Testis (tissue), 3 donors: Measurements from ENCODE around the gene PSMB7. TPM values are rescaled to one million over a fixed set of nuclear protein-coding genes. Genes with fewer than 3 reads are reported as not detected.

Experiments
- DNase-seq: peaks from one replicate; pipeline ENCODE4 v3.0.0-alpha.2; 2019
- H3K27ac ChIP-seq, 2 donors: fragments of 200-600 bp; sonication (generic); one replicate each; pipeline ENCODE4 v1.5.1; 2019
- H3K27me3 ChIP-seq: fragments of 200-600 bp; sonication (generic); one replicate; pipeline ENCODE4 v1.5.1; 2019
- H3K36me3 ChIP-seq: fragments of 200-600 bp; sonication (generic); one replicate; pipeline ENCODE4 v1.5.1; 2017; ENCODE audit warnings: low read depth; ENCODE audit errors: missing control alignments
- H3K4me1 ChIP-seq: fragments of 200-600 bp; sonication (generic); one replicate; pipeline ENCODE4 v1.5.1; 2019
- H3K4me3 ChIP-seq, 2 donors: fragments of 200-600 bp; sonication (generic); one replicate each; pipeline ENCODE4 v1.5.1; 2017 to 2019
- H3K9me3 ChIP-seq: fragments of 200-600 bp; sonication (generic); one replicate; pipeline ENCODE4 v1.5.1; 2017
- CTCF ChIP-seq, 3 experiments: fragments of 450-650 bp in 2 of 3; fragments of 200-600 bp in 1 of 3; sonication (generic) in 1 of 3; IDR thresholded peaks; one replicate each; pipeline ENCODE4 v1.5.1; 2016 to 2019; ENCODE audit warnings: antibody characterized with exemption in 3 of 3, mild to moderate bottlenecking in 2 of 3, moderate library complexity in 1 of 3
- POLR2A ChIP-seq: fragments of 450-650 bp; IDR thresholded peaks from one replicate; pipeline ENCODE4 v1.6.1; 2017; ENCODE audit warnings: antibody characterized with exemption, mild to moderate bottlenecking, moderate library complexity
- WGBS, 2 donors: methylation state at CpG; one replicate each; pipeline ENCODE4 v1.1.5; 2018; 5-methylcytosine and 5-hydroxymethylcytosine counted together
- intact Hi-C: fragments of 100-400 bp; cut with DNase I; formaldehyde crosslinking; loops from one replicate; pipeline ENCODE4 v1.15.1; 2023; ENCODE audit warnings: low total_unique reads
- polyA plus RNA-seq: library from polyadenylated mRNA; stranded (reverse); fragments of 350-450 nt; fragmentation: Illumina TruSeq; extraction: RNeasy Lipid Tissue Mini Kit (QIAGEN cat#74804); gene quantifications from one replicate; pipeline ENCODE4 v1.2.3, GENCODE V29; 2014; ENCODE audit warnings: low read depth, low replicate concordance; ENCODE audit not compliant: insufficient read depth
- total RNA-seq, 2 donors: library from RNA; depleted of rRNA; stranded (reverse); fragments of >200 nt; gene quantifications; one replicate each; pipeline ENCODE4 v1.2.3, GENCODE V29; 2016

Gene PSMB7
- total and polyA plus RNA-seq, 3 donors from 2014 or later = 156 to 310 (median 188) TPM

- Histone ChIP-seq H3K27ac (no peak overlapping the region), H3K27me3 (no peaks in the 10 kb centered on the region), H3K36me3 (no peaks in the 10 kb centered on the region), H3K9me3 (no peaks in the 10 kb centered on the region), H3K4me3 (no peak overlapping the region), H3K4me1 (no peaks in the 10 kb centered on the region)
- 91% methylated on average over 5 of the region's 5 CpGs for WGBS, 2 donors
- TF ChIP-seq POLR2A (no peak), CTCF (IDR thresholded peaks at IDR 0.05) (no peak)
- no peak for DNase-seq
- intact Hi-C loops = no loop called here
These were observed 30.4 kb downstream of the PSMB7 start for GRCh38 chr9:124384846-124385245.

GRCh38 chr9:124384210-124384609, 31.0 kb downstream of the PSMB7 start:
- H3K9me3 ChIP-seq = no peaks in the 10 kb centered on the region
- TF ChIP-seq POLR2A (no peak), CTCF (IDR thresholded peaks at IDR 0.05) (no peak)
- H3K4me1 ChIP-seq = no peaks in the 10 kb centered on the region
- H3K4me3 ChIP-seq = no peak overlapping the region
- no peak for DNase-seq
- H3K27me3 ChIP-seq = no peaks in the 10 kb centered on the region
- H3K36me3 ChIP-seq = no peaks in the 10 kb centered on the region
- intact Hi-C loops = no loop called here
- WGBS, 2 donors = 90 to 91% methylated on average over 7 of the region's 7 CpGs
- H3K27ac ChIP-seq = no peak overlapping the region

- no peaks in the 10 kb centered on the region for H3K36me3 ChIP-seq
- 88 to 94% methylated on average over 4 of the region's 4 CpGs for WGBS, 2 donors
- intact Hi-C loops = no loop called here
- H3K4me3 ChIP-seq = no peak overlapping the region
- no peaks in the 10 kb centered on the region for H3K4me1 ChIP-seq
- no peaks in the 10 kb centered on the region for H3K27me3 ChIP-seq
- no peak overlapping the region for H3K27ac ChIP-seq
- no peaks in the 10 kb centered on the region for H3K9me3 ChIP-seq
- no peak for DNase-seq
- TF ChIP-seq POLR2A (no peak), CTCF (IDR thresholded peaks at IDR 0.05) (no peak)
These were observed 33.9 kb downstream of the PSMB7 start for GRCh38 chr9:124381170-124381945.

- Histone ChIP-seq H3K36me3 (no peaks in the 10 kb centered on the region), H3K9me3 (no peaks in the 10 kb centered on the region), H3K27me3 (no peaks in the 10 kb centered on the region), H3K4me3 (no peak overlapping the region), H3K4me1 (no peaks in the 10 kb centered on the region), H3K27ac (no peak overlapping the region)
- 81 to 83% methylated on average over 10 of the region's 10 CpGs for WGBS, 2 donors
- DNase-seq = no peak
- no peak for TF ChIP-seq POLR2A
- TF ChIP-seq CTCF (IDR thresholded peaks at IDR 0.05) = no peak
- intact Hi-C loops = no loop called here
These were observed 37.5 kb downstream of the PSMB7 start for GRCh38 chr9:124377551-124378406.
